ENCODE data around the gene ATAD3A. TPM values are rescaled to one million over a fixed set of nuclear protein-coding genes. Genes with fewer than 3 reads are reported as not detected.

Gene ATAD3A
- total RNA-seq, 1 donor from 2014 or later, result 52.6 TPM

- no peak overlapping the region for H3K4me3 ChIP-seq (ENCODE audit: low read depth, low read length)
- TF ChIP-seq, protein P1, sequence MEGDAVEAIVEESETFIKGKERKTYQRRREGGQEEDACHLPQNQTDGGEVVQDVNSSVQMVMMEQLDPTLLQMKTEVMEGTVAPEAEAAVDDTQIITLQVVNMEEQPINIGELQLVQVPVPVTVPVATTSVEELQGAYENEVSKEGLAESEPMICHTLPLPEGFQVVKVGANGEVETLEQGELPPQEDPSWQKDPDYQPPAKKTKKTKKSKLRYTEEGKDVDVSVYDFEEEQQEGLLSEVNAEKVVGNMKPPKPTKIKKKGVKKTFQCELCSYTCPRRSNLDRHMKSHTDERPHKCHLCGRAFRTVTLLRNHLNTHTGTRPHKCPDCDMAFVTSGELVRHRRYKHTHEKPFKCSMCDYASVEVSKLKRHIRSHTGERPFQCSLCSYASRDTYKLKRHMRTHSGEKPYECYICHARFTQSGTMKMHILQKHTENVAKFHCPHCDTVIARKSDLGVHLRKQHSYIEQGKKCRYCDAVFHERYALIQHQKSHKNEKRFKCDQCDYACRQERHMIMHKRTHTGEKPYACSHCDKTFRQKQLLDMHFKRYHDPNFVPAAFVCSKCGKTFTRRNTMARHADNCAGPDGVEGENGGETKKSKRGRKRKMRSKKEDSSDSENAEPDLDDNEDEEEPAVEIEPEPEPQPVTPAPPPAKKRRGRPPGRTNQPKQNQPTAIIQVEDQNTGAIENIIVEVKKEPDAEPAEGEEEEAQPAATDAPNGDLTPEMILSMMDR (conservative IDR thresholded peaks at IDR 0.05; ENCODE audit: low read depth, low read length), result no peak
- no peak for DNase-seq (ENCODE audit: low read depth)
Measured at GRCh38 chr1:1567891-1568291, 55.9 kb downstream of the ATAD3A start.

DNA sequence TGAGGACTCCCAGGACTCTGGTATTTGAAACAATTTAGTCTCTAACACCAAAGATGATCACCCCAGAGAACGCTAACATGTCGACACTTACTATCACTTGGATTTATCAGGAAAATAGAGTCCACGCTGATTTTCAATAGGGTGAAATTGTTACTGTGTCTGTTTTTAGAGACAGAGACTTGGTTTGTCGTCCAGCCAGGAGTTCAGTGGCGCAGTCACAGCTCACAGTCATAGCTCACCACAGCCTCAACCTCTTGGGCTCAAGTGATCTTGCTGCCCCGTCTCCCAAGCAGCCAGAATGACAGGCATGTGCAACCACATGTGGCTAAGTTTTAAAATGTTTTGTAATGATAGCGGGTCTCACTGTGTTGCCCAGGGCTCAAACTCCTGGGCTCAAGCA is 57.4 kb downstream of the ATAD3A start:
- H3K4me3 ChIP-seq (ENCODE audit: low read depth, low read length), result no peak overlapping the region
- TF ChIP-seq, protein P1 (conservative IDR thresholded peaks at IDR 0.05; ENCODE audit: low read depth, low read length), result no peak
- no peak for DNase-seq (ENCODE audit: low read depth)

DNA sequence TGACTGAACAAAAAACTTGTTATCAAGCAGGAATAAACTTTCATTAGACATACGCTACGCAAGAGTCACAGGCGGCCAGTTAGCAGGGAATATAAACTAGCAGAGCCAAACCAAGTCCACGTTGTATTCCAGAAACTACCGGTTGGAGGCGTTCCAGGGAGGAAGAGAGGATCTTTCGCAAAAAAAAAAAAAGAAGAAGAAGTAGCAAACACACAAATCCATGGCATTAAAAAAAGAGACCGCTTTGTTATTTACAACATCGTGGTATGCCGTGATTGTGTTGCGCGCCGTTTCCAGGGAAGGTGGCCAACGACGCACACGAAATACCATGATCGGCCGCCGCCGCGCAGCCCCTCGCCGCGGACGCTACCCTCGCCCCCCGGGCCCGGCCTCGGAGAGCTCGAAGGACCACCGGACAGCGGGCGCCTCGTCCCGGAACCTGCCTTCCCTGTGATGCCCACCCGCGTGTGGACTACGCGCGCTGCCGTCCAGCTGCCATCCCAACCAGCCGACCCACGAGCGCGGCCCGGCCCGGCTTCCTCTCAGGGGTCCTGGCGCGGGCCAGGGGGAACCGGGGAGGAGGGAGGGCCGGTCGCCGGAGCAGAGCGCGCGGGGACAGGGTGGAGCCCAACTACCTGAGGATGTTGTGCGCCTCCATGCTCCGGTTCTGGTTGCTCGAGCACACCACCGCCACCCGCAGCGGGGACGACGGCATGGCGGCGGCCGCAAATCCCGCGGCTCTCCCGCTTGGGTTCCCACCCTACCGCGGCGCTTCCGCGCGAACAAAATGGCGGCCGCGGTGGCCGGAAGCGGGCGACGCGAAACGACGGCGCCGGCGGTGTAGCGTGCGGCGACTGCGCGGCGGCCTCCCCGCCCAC is 62.1 kb downstream of the ATAD3A start:
- TF ChIP-seq, protein P1 (conservative IDR thresholded peaks at IDR 0.05; ENCODE audit: low read depth, low read length), result peak; percentile 44
- DNase-seq (ENCODE audit: low read depth), result peak; percentile 27
- peak overlapping the region; percentile 99 for H3K4me3 ChIP-seq (ENCODE audit: low read depth, low read length)

DNA sequence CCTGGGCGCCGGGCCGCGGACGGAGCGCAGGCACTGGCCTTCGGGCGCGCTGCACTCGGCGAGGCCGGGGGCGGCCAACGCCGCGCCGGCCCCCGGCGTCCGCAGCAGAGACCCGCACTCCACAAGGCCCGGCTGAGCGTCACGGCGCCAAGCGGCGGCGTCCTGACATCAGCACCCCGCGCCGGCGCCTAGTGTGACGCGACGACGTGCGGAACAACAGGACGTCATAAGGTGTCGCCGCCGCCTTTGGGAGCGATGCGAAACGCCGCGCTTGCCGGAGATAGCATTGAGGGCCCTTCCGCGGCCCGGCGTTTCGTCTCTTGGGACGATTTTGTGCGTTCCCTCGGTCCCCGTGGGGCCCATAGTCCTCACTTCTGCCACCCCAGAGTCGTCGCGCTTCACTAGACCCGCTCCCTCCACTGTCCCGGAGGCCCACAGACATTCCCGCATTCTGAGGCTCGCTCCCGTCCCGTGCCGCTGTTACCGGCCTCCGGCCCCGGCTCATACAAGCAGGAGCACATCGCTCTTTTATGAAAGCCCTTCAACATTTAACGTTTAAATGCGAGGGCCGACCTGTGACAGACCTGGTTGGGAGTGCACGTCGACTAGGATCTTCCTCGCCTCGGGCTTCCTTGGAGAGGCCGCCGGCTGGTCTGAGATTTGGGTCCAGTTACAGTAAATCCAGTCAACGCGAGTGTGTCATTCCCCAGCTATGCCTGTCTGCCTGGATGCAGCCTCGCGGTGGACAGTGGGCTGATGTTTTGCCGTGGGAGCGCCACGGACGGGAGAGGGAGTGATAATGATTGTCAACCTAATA is 63.0 kb downstream of the ATAD3A start, which contains the start of gene SSU72:
Gene SSU72 (minus strand): TSS at position 143 of the 817 bp plus-strand sequence. CDS start 306 bp downstream, outside the sequence.
- peak within 1 kb of the TSS; percentile 99 for H3K4me3 ChIP-seq (ENCODE audit: low read depth, low read length)
- DNase-seq (ENCODE audit: low read depth), result peak; percentile 25

DNA sequence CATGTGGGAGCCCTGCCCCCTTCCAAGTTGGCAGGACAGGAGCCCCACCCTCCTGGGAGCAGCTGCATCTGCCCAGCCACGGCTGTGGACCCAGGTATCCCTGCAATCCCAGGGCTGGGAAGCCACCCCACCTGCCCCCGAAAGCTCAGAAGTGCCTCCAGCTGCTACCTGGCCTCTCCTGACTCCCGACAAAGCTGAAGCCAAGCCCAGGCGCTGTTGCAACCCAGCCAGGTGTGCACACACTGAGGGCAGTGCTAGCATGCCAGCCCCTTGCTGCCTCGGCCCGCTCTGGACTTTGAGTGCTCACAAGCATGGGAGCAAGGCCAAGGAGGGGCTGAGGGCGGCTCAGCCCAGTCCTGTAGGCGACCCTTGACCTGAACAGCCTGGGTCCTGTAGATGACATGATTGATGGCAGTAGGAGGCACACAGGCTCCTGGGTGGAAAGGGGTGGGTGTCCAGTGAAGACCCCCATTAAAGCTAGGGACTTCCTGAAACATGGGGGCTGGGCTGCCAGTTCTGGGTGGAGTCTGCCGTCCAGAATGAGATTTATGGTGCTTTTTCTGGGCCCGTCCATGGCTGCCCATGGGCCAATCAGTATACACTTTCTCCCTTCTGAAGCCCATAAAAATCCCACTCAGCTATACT is 65.5 kb downstream of the ATAD3A start:
- TF ChIP-seq, protein P1 (conservative IDR thresholded peaks at IDR 0.05; ENCODE audit: low read depth, low read length), result no peak
- H3K4me3 ChIP-seq (ENCODE audit: low read depth, low read length), result no peak overlapping the region
- DNase-seq (ENCODE audit: low read depth), result no peak

More for the DNA sequence above, 63.0 kb downstream of the ATAD3A start, which contains the start of gene SSU72:
- TF ChIP-seq, protein P1 (conservative IDR thresholded peaks at IDR 0.05; ENCODE audit: low read depth, low read length), result no peak

DNA sequence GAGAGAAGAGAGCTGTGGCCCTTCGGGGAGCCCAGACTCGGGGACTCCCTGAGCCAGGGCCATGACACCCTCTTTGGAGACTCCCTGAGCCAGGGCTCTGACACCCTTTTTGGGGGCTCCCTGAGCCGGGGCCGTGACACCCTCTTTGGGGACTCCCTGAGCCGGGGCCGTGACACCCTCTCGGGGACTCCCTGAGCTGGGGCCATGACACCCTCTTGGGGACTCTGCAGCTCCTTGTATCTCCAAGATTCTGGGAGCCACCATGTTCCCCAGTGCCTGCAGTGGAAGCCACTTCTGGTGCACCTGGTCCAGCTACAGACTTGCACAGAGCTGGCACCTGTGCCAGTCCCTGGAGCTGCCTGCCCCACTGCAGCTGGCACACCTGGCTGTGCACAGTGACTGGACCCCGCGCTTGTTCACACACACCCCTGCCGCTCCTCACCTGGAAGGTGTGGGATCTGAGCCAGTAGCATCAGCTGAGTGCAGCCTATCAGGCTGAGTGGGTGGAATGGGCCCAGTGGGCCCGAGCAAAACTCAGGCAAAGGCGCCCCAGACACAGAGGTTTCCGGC is 66.5 kb downstream of the ATAD3A start:
- DNase-seq (ENCODE audit: low read depth), result no peak
- TF ChIP-seq, protein P1 (conservative IDR thresholded peaks at IDR 0.05; ENCODE audit: low read depth, low read length), result no peak
- no peak overlapping the region for H3K4me3 ChIP-seq (ENCODE audit: low read depth, low read length)
